Epithelial cell of proximal tubule (primary cell): ENCODE results near the gene ZCCHC3. TPM values are rescaled to one million over a fixed set of nuclear protein-coding genes. Genes with fewer than 3 reads are reported as not detected.
"Not testable (repeated sequence)": the region's sequence is repeated elsewhere in the genome, so short reads cannot be mapped to it uniquely, and the experiment has no call there.

ENCODE experiments used
- DNase-seq: peaks from one replicate; pipeline ENCODE4 v3.0.0-alpha.2; 2011; ENCODE audit warnings: low read depth
- H3K4me3 ChIP-seq: 2 replicates; pipeline ENCODE4 v1.5.1; 2011; ENCODE audit warnings: low read depth, mild to moderate bottlenecking, low read length
- CTCF ChIP-seq: conservative IDR thresholded peaks from 2 replicates; pipeline ENCODE4 v1.5.1; 2012; ENCODE audit warnings: low read depth, mild to moderate bottlenecking, low read length
- total RNA-seq: library from RNA; depleted of rRNA; stranded (reverse); fragments of >200 nt; gene quantifications from 2 replicates; pipeline ENCODE4 v1.2.3, GENCODE V29; 2015

The ZCCHC3 gene
- total RNA-seq, 1 donor from 2014 or later: 12.4 TPM

- no peak for DNase-seq
- H3K4me3 ChIP-seq: no peak overlapping the region
- peak; percentile 90 for TF ChIP-seq CTCF
Measured at GRCh38 chr20:330233-331149, 33.1 kb downstream of the ZCCHC3 start.

- H3K4me3 ChIP-seq: no peak overlapping the region
- DNase-seq: no peak
- no peak for TF ChIP-seq CTCF
Measured at GRCh38 chr20:334578-334977, 37.2 kb downstream of the ZCCHC3 start.

GRCh38 chr20:336040-336439, 38.7 kb downstream of the ZCCHC3 start:
- DNase-seq: not testable (repeated sequence)

GRCh38 chr20:341682-342081, 44.3 kb downstream of the ZCCHC3 start:
- TF ChIP-seq CTCF: no peak
- DNase-seq: no peak
- H3K4me3 ChIP-seq: no peak overlapping the region

More at GRCh38 chr20:336040-336439, 38.7 kb downstream of the ZCCHC3 start:
- H3K4me3 ChIP-seq: not testable (repeated sequence)

GRCh38 chr20:343107-343506, 45.7 kb downstream of the ZCCHC3 start:
- no peak for DNase-seq

GRCh38 chr20:346033-346639, 48.8 kb downstream of the ZCCHC3 start:
- TF ChIP-seq CTCF: no peak
- DNase-seq: no peak
- H3K4me3 ChIP-seq: peak overlapping the region; percentile 69

More at GRCh38 chr20:343107-343506, 45.7 kb downstream of the ZCCHC3 start:
- H3K4me3 ChIP-seq: no peak overlapping the region
- TF ChIP-seq CTCF: no peak

GRCh38 chr20:346640-347316, 49.4 kb downstream of the ZCCHC3 start, which contains the start of gene NRSN2:
Gene NRSN2 (plus strand): TSS chr20:347111. CDS start chr20:349644, 2,533 bp downstream.
- no peak for DNase-seq
- no peak for TF ChIP-seq CTCF
- peak within 1 kb of the TSS; percentile 69 for H3K4me3 ChIP-seq
